HUES48 (cell line): ENCODE data around the gene TEAD1.
A peak's percentile ranks its signal among the peaks of the same experiment; 100 is the strongest.

ENCODE experiments used
- H3K27ac ChIP-seq: one replicate; pipeline ENCODE4 v1.7.0; 2013; ENCODE audit warnings: low read depth, low read length, inconsistent platforms
- H3K27me3 ChIP-seq: 2 replicates; pipeline ENCODE4 v1.6.1; 2013; ENCODE audit warnings: mild to moderate bottlenecking, low read length; ENCODE audit not compliant: control insufficient read depth, insufficient read depth
- H3K36me3 ChIP-seq: 2 replicates; pipeline ENCODE4 v1.6.1; 2013; ENCODE audit warnings: low read length; ENCODE audit not compliant: control insufficient read depth, insufficient read depth
- H3K4me1 ChIP-seq: 2 replicates; pipeline ENCODE4 v1.6.1; 2013; ENCODE audit warnings: mild to moderate bottlenecking, low read length; ENCODE audit not compliant: control insufficient read depth, insufficient read depth
- H3K4me3 ChIP-seq: 2 replicates; pipeline ENCODE4 v1.5.1; 2013; ENCODE audit warnings: mild to moderate bottlenecking, low read depth, low read length
- H3K9ac ChIP-seq: 2 replicates; pipeline ENCODE4 v1.6.1; 2013; ENCODE audit warnings: mild to moderate bottlenecking, low read depth, low read length, moderate library complexity
- H3K9me3 ChIP-seq: 2 replicates; pipeline ENCODE4 v1.6.1; 2013; ENCODE audit warnings: low read length; ENCODE audit not compliant: control insufficient read depth, insufficient read depth

The TEAD1 gene

DNA sequence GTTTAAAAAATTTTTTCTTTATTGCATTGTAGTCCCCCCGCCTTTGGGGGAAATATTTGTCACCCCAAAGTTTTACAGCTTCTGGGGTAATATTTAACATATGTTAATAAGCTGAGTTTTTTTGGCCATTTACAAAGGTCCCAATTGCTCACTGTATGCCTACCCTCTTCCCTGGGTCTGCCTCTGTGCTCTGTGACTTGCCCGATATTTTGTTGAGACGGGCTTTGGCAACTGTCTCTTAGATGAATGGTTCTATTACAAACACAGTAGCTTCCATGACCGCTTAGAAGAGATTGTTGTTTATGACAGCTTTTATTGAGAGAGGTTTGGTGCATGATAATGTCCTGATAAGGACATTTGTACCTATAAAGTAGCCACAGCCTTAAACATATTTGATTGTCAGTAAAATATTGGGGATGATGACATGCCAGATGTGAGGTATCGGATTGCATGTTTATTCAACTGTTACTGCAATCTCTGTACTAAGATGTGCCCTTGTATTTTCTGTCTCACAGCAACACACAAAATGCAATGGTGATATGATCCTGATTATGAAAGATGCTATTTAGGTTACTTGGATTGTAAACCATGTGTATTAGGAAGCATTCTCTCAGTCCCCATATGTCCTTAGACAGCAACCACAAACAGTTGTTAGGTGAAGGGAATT is 103.1 kb downstream of the TEAD1 start:
- Histone ChIP-seq H3K36me3 (no peaks in the 10 kb centered on the region), H3K27ac (no peak overlapping the region)

GRCh38 chr11:12778240-12778905 is 104.2 kb downstream of the TEAD1 start:
- Histone ChIP-seq H3K36me3 (no peaks in the 10 kb centered on the region), H3K9me3 (no peaks in the 10 kb centered on the region), H3K27ac (no peak overlapping the region), H3K4me3 (no peak overlapping the region), H3K27me3 (no peaks in the 10 kb centered on the region), H3K9ac (no peak overlapping the region), H3K4me1 (peaks cover 5% of the 10 kb centered on the region)

More for the DNA sequence above, 103.1 kb downstream of the TEAD1 start:
- Histone ChIP-seq H3K4me3 (no peak overlapping the region), H3K9ac (no peak overlapping the region), H3K4me1 (peaks cover 10% of the 10 kb centered on the region), H3K9me3 (no peaks in the 10 kb centered on the region), H3K27me3 (no peaks in the 10 kb centered on the region)

DNA sequence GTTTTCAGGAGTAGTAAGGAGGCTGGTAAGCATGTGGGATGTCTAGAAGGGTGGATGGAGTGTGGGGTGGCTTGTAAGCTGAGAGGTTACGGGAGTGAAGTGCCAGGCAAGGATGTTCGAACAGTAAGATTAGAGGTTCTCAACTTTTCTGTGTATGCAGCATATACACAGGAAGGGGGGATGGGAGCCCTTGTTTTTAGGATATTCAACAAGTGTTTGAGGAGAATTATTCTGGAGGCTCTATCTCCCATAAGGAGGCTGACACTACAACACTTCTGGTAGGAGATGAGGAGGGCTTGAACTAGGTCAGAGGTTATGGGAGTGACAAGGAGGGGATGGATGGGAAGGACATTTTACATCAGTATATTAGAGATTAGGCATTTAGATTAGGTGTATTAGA is 109.5 kb downstream of the TEAD1 start:
- Histone ChIP-seq H3K27me3 (no peaks in the 10 kb centered on the region), H3K4me1 (peaks cover 12% of the 10 kb centered on the region), H3K27ac (no peak overlapping the region), H3K36me3 (no peaks in the 10 kb centered on the region), H3K4me3 (no peak overlapping the region), H3K9ac (no peak overlapping the region), H3K9me3 (no peaks in the 10 kb centered on the region)

GRCh38 chr11:12784445-12784844 is 110.2 kb downstream of the TEAD1 start:
- Histone ChIP-seq H3K9ac (no peak overlapping the region), H3K9me3 (no peaks in the 10 kb centered on the region), H3K36me3 (no peaks in the 10 kb centered on the region), H3K27ac (no peak overlapping the region), H3K4me3 (no peak overlapping the region), H3K4me1 (peaks cover 14% of the 10 kb centered on the region), H3K27me3 (no peaks in the 10 kb centered on the region)

DNA sequence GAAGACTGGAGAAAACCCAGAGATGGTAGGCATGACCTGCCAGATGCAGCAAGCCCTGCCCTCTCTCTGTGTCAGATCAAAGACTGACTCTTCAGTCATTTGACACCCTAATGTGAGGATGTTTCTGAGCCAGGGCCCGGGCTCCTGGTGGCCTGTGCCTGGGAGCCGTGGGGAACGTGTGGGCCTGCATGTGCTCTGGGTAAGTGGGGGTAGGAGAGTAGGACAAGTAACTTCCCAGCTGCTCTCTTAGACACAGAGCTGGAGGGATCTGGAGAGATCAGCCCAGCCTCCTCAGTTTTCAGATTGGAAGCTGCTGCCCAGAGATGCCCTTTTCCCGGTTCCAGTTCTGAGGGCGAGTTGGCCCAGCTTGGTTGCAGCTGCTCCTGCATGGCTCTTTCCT is 110.8 kb downstream of the TEAD1 start:
- Histone ChIP-seq H3K27me3 (no peaks in the 10 kb centered on the region), H3K4me3 (no peak overlapping the region), H3K4me1 (peaks cover 19% of the 10 kb centered on the region), H3K9ac (no peak overlapping the region), H3K9me3 (no peaks in the 10 kb centered on the region), H3K27ac (no peak overlapping the region), H3K36me3 (no peaks in the 10 kb centered on the region)

DNA sequence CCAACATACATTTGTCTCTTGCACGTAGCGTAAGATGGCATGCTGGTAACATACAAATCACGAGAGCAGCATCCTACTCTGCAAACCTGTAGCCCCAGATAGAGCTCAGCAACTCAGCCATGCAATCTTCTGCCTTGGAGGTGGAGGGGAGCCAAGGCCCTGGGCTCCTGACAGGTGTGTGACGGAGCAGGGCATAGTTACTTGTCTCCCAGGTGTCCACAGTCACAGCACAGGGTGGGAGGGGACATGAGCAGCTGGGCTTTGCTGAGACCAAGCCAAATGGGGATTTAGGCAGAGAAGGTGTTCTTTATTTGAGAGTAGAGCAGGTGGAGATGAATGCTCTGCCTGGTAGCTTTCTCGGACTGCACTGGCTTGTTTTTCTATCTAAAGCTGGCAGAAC is 111.7 kb downstream of the TEAD1 start:
- no peak overlapping the region for H3K9ac ChIP-seq
- no peak overlapping the region for H3K4me3 ChIP-seq
- peaks cover 26% of the 10 kb centered on the region for H3K4me1 ChIP-seq
- no peaks in the 10 kb centered on the region for H3K9me3 ChIP-seq
- no peaks in the 10 kb centered on the region for H3K27me3 ChIP-seq
- H3K36me3 ChIP-seq = no peaks in the 10 kb centered on the region
- H3K27ac ChIP-seq = no peak overlapping the region

DNA sequence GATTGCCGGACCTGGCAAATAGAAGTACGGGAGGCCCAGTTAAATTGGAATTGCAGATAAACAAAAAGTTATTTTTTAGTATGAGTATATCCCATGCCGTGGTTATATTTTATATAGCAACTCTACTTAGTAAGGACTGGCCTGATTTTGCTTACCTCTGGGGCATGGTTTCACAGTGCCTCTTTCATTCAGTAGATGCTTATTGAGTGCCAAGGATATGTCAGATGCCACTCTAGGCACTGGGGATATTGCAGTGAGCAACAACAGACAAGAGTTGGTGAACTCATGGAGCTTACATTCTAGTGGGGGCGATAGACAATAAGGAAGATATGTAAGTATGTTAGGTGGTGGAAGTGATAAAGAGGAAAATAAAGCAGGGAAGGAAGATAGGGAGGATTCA is 112.2 kb downstream of the TEAD1 start:
- no peak overlapping the region for H3K4me3 ChIP-seq
- H3K27me3 ChIP-seq = no peaks in the 10 kb centered on the region
- no peak overlapping the region for H3K27ac ChIP-seq
- peaks cover 31% of the 10 kb centered on the region for H3K4me1 ChIP-seq
- H3K9ac ChIP-seq = no peak overlapping the region
- no peaks in the 10 kb centered on the region for H3K36me3 ChIP-seq
- H3K9me3 ChIP-seq = no peaks in the 10 kb centered on the region

- no peak overlapping the region for H3K9ac ChIP-seq
- H3K27ac ChIP-seq = peak overlapping the region; percentile 10
- no peaks in the 10 kb centered on the region for H3K27me3 ChIP-seq
- H3K36me3 ChIP-seq = no peaks in the 10 kb centered on the region
- no peaks in the 10 kb centered on the region for H3K9me3 ChIP-seq
- H3K4me3 ChIP-seq = no peak overlapping the region
- peaks cover 31% of the 10 kb centered on the region for H3K4me1 ChIP-seq
These were observed 112.7 kb downstream of the TEAD1 start for GRCh38 chr11:12786891-12787290.

- Histone ChIP-seq H3K27me3 (no peaks in the 10 kb centered on the region), H3K9ac (no peak overlapping the region), H3K4me1 (peaks cover 31% of the 10 kb centered on the region), H3K4me3 (no peak overlapping the region), H3K9me3 (no peaks in the 10 kb centered on the region), H3K36me3 (no peaks in the 10 kb centered on the region), H3K27ac (no peak overlapping the region)
These were observed 113.6 kb downstream of the TEAD1 start for GRCh38 chr11:12787847-12788246.

GRCh38 chr11:12789054-12789453 is 114.8 kb downstream of the TEAD1 start:
- peaks cover 40% of the 10 kb centered on the region for H3K4me1 ChIP-seq
- H3K9me3 ChIP-seq = no peaks in the 10 kb centered on the region
- no peaks in the 10 kb centered on the region for H3K27me3 ChIP-seq
- H3K27ac ChIP-seq = no peak overlapping the region
- no peak overlapping the region for H3K9ac ChIP-seq
- no peaks in the 10 kb centered on the region for H3K36me3 ChIP-seq
- H3K4me3 ChIP-seq = no peak overlapping the region

DNA sequence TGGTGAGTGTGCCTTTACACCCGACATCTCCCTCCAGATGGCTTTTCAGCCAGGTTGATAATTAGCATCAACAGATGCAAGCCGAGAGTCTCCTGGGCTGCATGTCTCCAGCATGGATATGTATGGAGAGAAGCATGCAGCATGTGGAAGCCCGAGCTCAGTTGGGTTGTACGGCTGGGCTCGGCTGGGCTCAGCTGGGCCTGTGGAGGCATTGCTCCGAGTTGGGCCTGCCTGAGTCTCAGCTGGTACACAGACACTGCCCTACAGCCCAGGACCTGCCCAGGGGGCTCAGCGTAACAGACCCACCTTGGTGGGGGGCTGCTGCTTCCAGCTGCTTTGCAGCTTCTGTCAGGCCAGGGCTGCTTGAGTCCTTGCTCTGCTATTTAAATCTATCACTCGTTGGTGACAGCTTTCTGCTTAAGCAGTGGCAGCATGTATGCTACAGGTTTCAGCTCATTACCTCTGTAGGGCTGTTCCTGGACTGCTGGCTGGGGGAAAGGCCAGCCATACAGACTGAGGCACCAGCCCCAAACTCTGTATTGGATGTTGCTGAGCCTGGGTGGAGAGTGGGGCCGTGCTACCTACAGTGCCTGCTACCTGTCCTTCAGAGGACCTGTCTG is 115.5 kb downstream of the TEAD1 start:
- Histone ChIP-seq H3K27me3 (no peaks in the 10 kb centered on the region), H3K4me1 (peaks cover 41% of the 10 kb centered on the region), H3K9ac (no peak overlapping the region), H3K27ac (no peak overlapping the region), H3K9me3 (no peaks in the 10 kb centered on the region), H3K36me3 (no peaks in the 10 kb centered on the region), H3K4me3 (no peak overlapping the region)
